ENCODE results near the gene COPE. TPM values are rescaled to one million over a fixed set of nuclear protein-coding genes. Genes with fewer than 3 reads are reported as not detected.

Gene COPE
- total RNA-seq, 4 donors from 2014 or later, result 97.3 to 164 (median 144) TPM

DNA sequence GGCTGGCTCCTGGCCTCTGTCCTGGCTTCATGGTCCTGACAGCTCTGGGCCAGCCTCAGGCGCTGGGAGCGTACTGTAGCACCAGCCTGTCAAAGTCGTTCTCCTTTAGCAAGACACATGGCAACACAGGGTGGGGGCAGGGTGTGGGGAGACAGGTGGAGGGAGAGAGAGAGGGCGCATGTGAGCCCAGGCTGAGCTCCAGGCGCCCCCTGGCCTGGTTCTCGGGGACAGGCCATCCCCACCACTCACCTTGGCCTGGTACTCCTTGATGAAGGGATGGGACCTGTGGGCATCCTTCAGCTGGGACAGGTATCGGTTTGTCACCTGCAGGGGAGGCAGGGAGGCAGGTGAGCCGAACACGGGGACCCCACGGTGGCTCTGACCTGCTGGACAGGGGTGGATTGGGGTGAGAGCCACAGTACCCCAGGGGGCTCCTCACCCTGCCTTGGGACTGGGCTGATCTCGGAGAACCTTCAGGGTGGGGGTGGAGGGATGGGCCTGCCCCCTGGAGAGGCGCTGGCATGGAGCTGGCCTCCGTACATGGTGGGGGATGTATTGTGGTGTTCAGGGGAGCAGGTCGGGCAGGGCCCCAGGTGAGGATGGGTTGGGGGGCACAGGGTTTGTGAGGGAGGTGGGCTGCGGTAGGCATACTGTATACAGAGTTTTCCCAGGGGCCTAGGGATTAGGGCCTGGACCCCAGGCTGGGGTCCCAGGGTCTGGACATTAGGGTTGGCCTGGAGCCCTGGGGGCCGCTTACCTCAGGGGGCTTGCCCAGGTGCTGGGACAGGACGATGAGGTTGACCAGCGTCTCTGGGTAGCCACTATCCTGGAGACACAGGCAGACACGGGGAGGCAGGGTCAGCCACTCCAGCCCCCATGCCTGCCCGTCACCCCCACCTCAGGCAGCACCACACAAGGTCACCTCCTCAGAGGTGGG, 19.3 kb downstream of the COPE start:
- TF ChIP-seq, protein P1, sequence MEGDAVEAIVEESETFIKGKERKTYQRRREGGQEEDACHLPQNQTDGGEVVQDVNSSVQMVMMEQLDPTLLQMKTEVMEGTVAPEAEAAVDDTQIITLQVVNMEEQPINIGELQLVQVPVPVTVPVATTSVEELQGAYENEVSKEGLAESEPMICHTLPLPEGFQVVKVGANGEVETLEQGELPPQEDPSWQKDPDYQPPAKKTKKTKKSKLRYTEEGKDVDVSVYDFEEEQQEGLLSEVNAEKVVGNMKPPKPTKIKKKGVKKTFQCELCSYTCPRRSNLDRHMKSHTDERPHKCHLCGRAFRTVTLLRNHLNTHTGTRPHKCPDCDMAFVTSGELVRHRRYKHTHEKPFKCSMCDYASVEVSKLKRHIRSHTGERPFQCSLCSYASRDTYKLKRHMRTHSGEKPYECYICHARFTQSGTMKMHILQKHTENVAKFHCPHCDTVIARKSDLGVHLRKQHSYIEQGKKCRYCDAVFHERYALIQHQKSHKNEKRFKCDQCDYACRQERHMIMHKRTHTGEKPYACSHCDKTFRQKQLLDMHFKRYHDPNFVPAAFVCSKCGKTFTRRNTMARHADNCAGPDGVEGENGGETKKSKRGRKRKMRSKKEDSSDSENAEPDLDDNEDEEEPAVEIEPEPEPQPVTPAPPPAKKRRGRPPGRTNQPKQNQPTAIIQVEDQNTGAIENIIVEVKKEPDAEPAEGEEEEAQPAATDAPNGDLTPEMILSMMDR (IDR thresholded peaks at IDR 0.05; ENCODE audit: low read depth), result no peak

DNA sequence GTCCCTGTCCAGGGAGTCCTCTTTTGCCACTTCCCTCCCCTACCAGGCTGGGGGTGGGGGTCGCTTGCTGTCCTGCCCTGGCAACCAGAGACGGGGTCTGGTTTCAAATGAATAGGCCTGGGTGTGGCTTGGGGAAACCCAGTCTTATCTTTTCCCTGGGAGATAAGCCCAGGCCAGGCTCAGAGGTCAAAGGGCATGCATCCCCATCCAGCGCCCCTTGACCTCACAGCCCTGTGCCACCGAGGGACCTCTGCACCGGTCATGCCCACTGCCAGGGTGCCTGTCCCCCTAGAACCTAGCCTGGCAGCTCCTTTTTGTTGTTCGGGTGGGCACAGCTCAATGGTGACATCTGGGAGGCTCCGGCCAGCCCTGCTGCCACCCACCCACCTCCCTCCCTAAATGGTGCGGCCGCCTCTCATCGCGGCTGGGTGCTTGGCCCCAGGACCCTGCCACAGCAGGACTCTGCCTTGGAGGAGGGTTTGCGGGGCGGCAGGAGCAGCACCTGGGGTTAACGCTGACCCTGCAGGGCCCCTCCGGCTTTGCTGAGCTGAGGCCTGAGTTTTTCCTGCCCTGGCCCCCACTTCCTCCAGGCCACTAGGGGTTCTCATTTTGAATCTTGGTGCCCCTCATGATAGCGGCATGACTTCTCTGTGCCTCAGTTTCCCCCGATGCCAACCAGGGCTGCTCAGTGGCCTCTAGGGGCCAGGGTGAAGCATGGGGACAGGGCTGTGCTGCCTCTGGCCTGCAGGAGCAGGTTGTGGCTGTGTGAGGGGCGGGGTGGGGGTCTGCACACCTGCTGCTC, 20.4 kb downstream of the COPE start:
- TF ChIP-seq, protein P1 (IDR thresholded peaks at IDR 0.05; ENCODE audit: low read depth), result no peak

DNA sequence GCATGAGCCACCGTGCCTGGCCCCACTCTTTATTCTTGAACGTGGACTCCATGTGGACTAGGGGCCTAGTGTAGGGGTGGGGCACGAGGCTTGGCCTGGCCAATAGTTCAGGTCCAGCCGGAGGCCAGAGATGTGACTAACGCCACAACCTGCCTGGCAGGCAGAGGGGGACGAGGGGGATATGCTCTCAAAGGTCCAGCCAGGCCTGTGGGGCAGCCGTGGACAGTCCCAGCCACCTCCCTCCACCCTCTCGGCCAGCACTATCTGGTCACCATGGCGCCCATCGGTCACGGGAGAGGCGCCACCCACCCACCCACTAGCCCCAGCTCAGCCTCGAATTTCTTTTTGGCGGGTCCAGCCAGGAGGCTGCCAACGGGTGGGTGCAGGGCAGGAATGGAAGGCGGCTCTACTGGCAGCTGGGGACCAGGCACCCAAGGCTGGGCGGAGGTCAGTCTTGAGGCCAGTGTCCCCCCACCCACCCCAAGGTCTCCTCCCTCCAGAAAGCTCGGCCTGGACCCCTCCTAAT, 21.0 kb downstream of the COPE start:
- TF ChIP-seq, protein P1 (IDR thresholded peaks at IDR 0.05; ENCODE audit: low read depth), result no peak

DNA sequence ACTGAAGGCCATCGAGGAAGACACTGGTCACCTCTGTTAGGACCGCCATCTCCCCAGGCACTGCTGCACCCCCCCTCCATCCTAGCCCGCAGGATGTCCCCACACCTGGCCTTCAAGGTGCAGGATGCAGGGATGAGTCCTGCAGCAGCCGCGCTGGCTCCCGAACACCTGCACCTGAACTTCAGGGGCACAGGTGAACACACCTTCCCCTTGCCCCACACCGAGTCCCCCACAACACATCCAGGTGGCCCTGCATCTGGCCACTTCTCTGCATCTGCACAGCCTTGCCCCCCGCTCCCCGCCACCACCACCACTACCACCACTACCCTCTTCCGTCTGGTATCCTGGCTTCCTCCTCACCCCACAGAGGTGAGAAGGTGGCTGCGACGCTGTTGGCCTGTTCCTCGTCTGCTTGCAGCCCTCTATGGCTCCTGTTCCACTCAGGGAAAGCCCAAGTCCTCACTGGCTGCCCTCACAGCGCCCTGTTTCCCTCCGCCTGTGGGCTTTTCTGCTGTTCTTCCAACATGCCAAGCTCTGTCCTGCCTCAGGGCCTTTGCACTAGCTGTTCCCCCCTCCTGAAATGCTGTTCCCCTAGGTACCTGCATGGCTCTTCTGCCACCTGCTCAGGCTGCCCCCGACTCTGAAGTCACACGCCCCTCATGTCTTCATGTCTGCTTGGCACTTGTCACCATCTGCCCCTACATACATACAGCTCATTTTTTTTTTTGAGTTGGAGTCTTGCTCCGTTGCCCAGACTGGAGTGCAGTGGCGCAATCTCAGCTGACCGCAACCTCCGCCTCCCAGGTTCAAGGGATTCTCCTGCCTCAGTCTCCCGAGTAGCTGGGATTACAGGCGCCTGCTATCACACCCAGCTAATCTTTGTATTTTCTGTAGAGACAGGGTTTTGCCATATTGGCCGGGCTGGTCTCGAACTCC, 21.8 kb downstream of the COPE start:
- TF ChIP-seq, protein P1 (IDR thresholded peaks at IDR 0.05; ENCODE audit: low read depth), result no peak

DNA sequence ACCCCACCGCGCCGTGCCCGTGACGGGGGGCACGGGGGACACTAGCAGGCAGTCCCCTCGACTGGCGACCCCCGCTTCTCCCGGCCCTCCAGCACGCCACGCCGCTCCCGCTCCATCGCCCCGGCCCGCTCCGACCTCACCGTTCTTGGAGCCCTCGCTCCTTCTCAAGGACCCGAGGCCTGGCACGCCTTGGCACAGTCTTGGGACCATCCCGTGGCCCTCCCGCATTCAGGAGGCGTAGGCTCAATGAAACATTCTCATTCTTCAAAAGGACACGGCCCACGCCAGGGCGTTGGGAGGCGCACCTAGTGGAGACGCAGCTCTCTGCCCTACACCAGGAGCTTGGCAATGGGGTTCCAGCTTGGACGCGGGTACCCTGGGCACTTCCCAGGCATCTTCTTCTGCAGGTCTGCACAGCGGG, 22.8 kb downstream of the COPE start:
- TF ChIP-seq, protein P1 (IDR thresholded peaks at IDR 0.05; ENCODE audit: low read depth), result no peak

DNA sequence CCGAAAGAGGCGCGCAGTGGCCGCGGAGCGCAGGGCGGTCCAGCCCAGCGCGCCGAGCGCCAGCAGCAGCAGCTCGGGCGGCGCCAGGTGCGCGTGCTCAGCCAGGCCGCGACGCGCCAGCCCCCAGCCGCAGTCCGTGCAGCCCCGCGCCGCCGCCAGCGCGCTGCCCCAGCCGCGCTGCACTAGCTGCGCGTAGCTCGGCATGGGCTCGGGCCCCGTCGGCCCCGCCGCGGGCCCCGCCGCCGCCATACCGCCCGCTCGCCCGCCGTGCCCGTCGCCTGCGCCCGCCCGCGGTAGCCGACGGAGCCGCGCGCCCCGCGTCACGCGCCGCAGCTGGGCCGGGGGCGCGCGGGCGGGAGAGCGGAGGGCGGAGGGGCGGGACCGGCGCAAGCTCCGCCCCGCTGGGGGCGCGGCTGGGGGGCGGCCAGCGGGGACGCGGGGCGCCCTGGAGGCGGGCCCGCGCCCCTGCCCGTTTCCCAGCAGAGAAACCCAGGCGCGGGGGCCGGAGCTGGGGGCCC, 23.3 kb downstream of the COPE start, which contains the start of gene CERS1:
CERS1 (minus strand) TSS at position 335 of the 518 bp plus-strand sequence; CDS start at position 249, 86 bp downstream.
- TF ChIP-seq, protein P1 (IDR thresholded peaks at IDR 0.05; ENCODE audit: low read depth), result no peak

Data from subcutaneous adipose tissue (tissue), 4 donors.